Panc1 (cell line): ENCODE measurements around the gene SLAMF1.

ENCODE experiments used
- POLR2AphosphoS5 ChIP-seq: IDR thresholded peaks from 2 replicates; pipeline ENCODE4 v1.6.1; 2012; ENCODE audit warnings: mild to moderate bottlenecking, low read depth, low read length, moderate library complexity
- SIN3A ChIP-seq: IDR thresholded peaks from 2 replicates; pipeline ENCODE4 v1.6.1; 2012; ENCODE audit warnings: low read depth, mild to moderate bottlenecking, low read length, moderate library complexity, borderline replicate concordance; ENCODE audit not compliant: insufficient read depth
- TCF7L2 ChIP-seq: IDR thresholded peaks from 2 replicates; pipeline ENCODE4 v1.6.1; 2011; ENCODE audit warnings: mild to moderate bottlenecking, low read depth, low read length, inconsistent platforms
- TF ChIP-seq, protein P1 (sequence below): fragments of 450-650 bp; IDR thresholded peaks from 2 replicates; pipeline ENCODE4 v1.5.1; 2017; ENCODE audit warnings: mild to moderate bottlenecking
- TF ChIP-seq, protein P2 (sequence below), 2 experiments: IDR thresholded peaks; 2 replicates each; pipeline ENCODE4 v1.6.1; 2011 to 2012; ENCODE audit warnings: low read depth in 2 of 2, control low read depth in 1 of 2, low read length in 1 of 2, mild to moderate bottlenecking in 1 of 2, moderate library complexity in 1 of 2; ENCODE audit not compliant: insufficient read depth in 1 of 2

DNA sequence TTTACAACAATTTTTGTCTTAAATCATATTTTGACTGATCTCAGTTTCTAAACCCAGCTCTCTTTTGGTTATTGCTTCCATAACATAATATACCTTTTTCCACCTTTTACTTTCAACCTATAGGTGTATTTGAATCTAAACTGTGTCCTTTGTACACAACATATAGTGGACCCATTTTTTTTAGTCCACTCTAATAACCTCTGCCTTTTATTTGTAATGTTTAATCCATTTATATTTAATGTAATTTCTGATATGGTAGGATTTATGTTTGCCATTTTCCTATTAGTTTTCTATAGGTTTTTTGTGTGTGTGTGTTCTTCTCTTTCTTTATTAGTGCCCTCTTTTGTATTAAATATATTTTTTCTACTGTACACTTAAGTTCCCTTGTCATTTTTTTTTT, 22.4 kb upstream of the SLAMF1 start:
- TF ChIP-seq, protein P1, sequence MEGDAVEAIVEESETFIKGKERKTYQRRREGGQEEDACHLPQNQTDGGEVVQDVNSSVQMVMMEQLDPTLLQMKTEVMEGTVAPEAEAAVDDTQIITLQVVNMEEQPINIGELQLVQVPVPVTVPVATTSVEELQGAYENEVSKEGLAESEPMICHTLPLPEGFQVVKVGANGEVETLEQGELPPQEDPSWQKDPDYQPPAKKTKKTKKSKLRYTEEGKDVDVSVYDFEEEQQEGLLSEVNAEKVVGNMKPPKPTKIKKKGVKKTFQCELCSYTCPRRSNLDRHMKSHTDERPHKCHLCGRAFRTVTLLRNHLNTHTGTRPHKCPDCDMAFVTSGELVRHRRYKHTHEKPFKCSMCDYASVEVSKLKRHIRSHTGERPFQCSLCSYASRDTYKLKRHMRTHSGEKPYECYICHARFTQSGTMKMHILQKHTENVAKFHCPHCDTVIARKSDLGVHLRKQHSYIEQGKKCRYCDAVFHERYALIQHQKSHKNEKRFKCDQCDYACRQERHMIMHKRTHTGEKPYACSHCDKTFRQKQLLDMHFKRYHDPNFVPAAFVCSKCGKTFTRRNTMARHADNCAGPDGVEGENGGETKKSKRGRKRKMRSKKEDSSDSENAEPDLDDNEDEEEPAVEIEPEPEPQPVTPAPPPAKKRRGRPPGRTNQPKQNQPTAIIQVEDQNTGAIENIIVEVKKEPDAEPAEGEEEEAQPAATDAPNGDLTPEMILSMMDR = no peak
- TF ChIP-seq, protein P2, sequence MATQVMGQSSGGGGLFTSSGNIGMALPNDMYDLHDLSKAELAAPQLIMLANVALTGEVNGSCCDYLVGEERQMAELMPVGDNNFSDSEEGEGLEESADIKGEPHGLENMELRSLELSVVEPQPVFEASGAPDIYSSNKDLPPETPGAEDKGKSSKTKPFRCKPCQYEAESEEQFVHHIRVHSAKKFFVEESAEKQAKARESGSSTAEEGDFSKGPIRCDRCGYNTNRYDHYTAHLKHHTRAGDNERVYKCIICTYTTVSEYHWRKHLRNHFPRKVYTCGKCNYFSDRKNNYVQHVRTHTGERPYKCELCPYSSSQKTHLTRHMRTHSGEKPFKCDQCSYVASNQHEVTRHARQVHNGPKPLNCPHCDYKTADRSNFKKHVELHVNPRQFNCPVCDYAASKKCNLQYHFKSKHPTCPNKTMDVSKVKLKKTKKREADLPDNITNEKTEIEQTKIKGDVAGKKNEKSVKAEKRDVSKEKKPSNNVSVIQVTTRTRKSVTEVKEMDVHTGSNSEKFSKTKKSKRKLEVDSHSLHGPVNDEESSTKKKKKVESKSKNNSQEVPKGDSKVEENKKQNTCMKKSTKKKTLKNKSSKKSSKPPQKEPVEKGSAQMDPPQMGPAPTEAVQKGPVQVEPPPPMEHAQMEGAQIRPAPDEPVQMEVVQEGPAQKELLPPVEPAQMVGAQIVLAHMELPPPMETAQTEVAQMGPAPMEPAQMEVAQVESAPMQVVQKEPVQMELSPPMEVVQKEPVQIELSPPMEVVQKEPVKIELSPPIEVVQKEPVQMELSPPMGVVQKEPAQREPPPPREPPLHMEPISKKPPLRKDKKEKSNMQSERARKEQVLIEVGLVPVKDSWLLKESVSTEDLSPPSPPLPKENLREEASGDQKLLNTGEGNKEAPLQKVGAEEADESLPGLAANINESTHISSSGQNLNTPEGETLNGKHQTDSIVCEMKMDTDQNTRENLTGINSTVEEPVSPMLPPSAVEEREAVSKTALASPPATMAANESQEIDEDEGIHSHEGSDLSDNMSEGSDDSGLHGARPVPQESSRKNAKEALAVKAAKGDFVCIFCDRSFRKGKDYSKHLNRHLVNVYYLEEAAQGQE (IDR thresholded peaks at IDR 0.05; ENCODE audit: insufficient read depth in 1 of 2, low read depth in 2 of 2, low read length in 1 of 2) = no peak
- TF ChIP-seq POLR2AphosphoS5 (no peak), SIN3A (no peak), TCF7L2 (no peak)
